NCI-H2171 (cell line): ENCODE measurements around the gene ADORA1.

Source experiments
- DNase-seq: peaks from one replicate; lab custom pipeline; 2025; lab: John Stamatoyannopoulos, UW

Gene ADORA1

DNA sequence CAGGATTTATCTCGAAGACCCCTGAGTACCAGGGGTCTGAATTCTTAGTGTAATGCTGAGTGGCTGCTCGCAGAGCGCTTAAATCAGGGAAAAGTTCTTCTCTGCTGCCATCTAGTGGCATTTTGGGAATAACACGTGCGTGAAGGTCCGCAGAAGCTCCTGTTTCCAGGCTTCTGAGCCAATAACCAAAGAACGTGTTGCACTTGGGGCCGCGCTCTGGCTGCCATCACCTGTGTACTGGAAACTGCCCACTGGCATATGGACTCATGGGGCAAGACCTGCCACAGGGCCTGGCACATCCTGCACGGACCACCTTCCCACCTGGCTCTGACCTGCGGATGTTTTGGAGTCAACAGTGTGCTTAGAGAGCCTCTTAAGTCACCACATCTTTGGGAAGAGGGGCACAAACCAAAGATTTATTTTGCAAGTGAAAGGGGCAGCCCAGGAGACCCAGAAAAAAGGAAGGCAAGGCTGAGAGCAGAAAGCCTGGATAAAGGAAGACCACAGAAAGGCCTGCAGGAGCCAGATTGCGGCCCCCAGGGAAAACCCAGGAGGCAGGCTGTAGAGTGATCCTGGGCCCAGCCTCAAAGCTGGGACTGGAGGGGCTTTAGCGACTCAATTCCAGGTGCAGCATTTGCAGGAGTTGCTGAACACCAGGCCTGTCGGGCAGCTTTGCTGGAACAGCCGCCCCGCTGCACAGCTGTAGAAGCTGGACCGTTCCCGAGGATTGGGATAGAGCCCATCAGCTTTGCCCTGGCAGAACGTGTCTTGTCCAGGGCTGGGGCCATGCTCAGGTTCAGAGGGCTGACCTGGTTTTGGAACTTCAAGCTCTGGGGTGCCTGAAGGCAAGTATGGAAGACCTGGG is 89.0 kb downstream of the ADORA1 start:
- DNase-seq: peak; percentile 59
